HepG2 (cell line): ENCODE measurements around the gene SMIM44. TPM values are rescaled to one million over a fixed set of nuclear protein-coding genes. Genes with fewer than 3 reads are reported as not detected.
A peak's percentile ranks its signal among the peaks of the same experiment; 100 is the strongest.

Experiments
- DNMT3B ChIP-seq: conservative IDR thresholded peaks from 2 replicates; pipeline ENCODE4 v1.6.1; 2016; ENCODE audit warnings: missing biosample characterization, control low read depth
- ETV5 ChIP-seq: IDR thresholded peaks from 2 replicates; pipeline ENCODE4 v1.6.1; 2018; ENCODE audit warnings: missing biosample characterization, missing genetic modification reagents, inconsistent platforms, borderline replicate concordance
- FIP1L1 ChIP-seq: fragments of 200-400 bp; formaldehyde crosslinking; IDR thresholded peaks from 2 replicates; pipeline ENCODE4 v1.6.1; 2018; ENCODE audit warnings: low read depth, mild to moderate bottlenecking, low read length, moderate library complexity, borderline replicate concordance; ENCODE audit not compliant: insufficient read depth
- FOXM1 ChIP-seq: sonication (generic); formaldehyde crosslinking; IDR thresholded peaks from 2 replicates; pipeline ENCODE4 v1.5.0; 2020; ENCODE audit warnings: missing genetic modification reagents
- IRF2 ChIP-seq: IDR thresholded peaks from 2 replicates; pipeline ENCODE4 v1.6.1; 2018; ENCODE audit warnings: missing genetic modification reagents, missing compliant biosample characterization
- IRX3 ChIP-seq: sonication (generic); formaldehyde crosslinking; IDR thresholded peaks from 2 replicates; pipeline ENCODE4 v1.8.1; 2023; ENCODE audit warnings: mild to moderate bottlenecking, low read depth, missing genetic modification reagents, borderline replicate concordance
- MIER3 ChIP-seq: IDR thresholded peaks from 2 replicates; pipeline ENCODE4 v1.6.1; 2016; ENCODE audit warnings: missing compliant biosample characterization, borderline replicate concordance
- NCOA2 ChIP-seq: sonication (generic); formaldehyde crosslinking; IDR thresholded peaks from 2 replicates; pipeline ENCODE4 v1.8.0; 2022; ENCODE audit warnings: inconsistent platforms
- ONECUT2 ChIP-seq: sonication (generic); formaldehyde crosslinking; IDR thresholded peaks from 2 replicates; pipeline ENCODE4 v1.4.0; 2020; ENCODE audit warnings: missing genetic modification reagents
- POLR2G ChIP-seq: fragments of 200-400 bp; formaldehyde crosslinking; IDR thresholded peaks from 2 replicates; pipeline ENCODE4 v1.6.1; 2018; ENCODE audit warnings: mild to moderate bottlenecking, low read depth, low read length, moderate library complexity
- RELA ChIP-seq: sonication (generic); formaldehyde crosslinking; IDR thresholded peaks from 2 replicates; pipeline ENCODE4 v1.4.0; 2020; ENCODE audit warnings: missing genetic modification reagents
- SALL1 ChIP-seq: sonication (generic); formaldehyde crosslinking; IDR thresholded peaks from 2 replicates; pipeline ENCODE4 v1.8.0; 2022; ENCODE audit warnings: mild to moderate bottlenecking, missing genetic modification reagents
- TCF12 ChIP-seq, 2 experiments: fragments of 450-650 bp in 1 of 2; sonication (generic) in 1 of 2; formaldehyde crosslinking in 1 of 2; IDR thresholded peaks; 2 replicates each; pipeline versions ENCODE4 v1.6.1 to v1.8.0; 2017 to 2022; ENCODE audit warnings: antibody characterized with exemption in 1 of 2, mild to moderate bottlenecking in 1 of 2, missing genetic modification reagents in 1 of 2, moderate library complexity in 1 of 2
- TEAD3 ChIP-seq: optimal IDR thresholded peaks from 2 replicates; pipeline ENCODE3; 2016; ENCODE audit warnings: borderline replicate concordance
- ZNF224 ChIP-seq: sonication (generic); formaldehyde crosslinking; IDR thresholded peaks from 2 replicates; pipeline ENCODE4 v1.5.0; 2020; ENCODE audit warnings: mild to moderate bottlenecking, missing genetic modification reagents
- ZNF331 ChIP-seq: sonication (generic); formaldehyde crosslinking; IDR thresholded peaks from 2 replicates; pipeline ENCODE4 v1.4.0; 2020; ENCODE audit warnings: missing genetic modification reagents
- ZNF451 ChIP-seq: sonication (generic); formaldehyde crosslinking; IDR thresholded peaks from 2 replicates; pipeline ENCODE4 v1.5.0; 2020; ENCODE audit warnings: mild to moderate bottlenecking, missing genetic modification reagents
- ZNF564 ChIP-seq: sonication (generic); formaldehyde crosslinking; IDR thresholded peaks from 2 replicates; pipeline ENCODE4 v1.8.1; 2023; ENCODE audit warnings: mild to moderate bottlenecking, missing genetic modification reagents
- ZSCAN21 ChIP-seq: sonication (generic); formaldehyde crosslinking; IDR thresholded peaks from 2 replicates; pipeline ENCODE4 v1.8.0; 2022; ENCODE audit warnings: mild to moderate bottlenecking, missing genetic modification reagents, moderate library complexity, borderline replicate concordance
- polyA plus RNA-seq, 8 experiments: library from polyadenylated mRNA; depleted of rRNA in 3 of 8; stranded (reverse) in 7 of 8; unstranded in 1 of 8; fragments of >200 nt; fragmentation: Illumina TruSeq in 4 of 8; extraction: Trizol in 4 of 8; gene quantifications; 2 replicates each; pipeline versions ENCODE4 v1.2.1 to v1.2.3, GENCODE V29; 2011 to 2016; ENCODE audit warnings: low read depth in 4 of 8, missing spikeins in 1 of 8, mixed read lengths in 1 of 8; ENCODE audit not compliant: insufficient read depth in 1 of 8
- total RNA-seq, 5 experiments: library from RNA; depleted of rRNA; stranded (reverse); fragments of >200 nt; fragmentation: Illumina TruSeq; extraction: Trizol; gene quantifications; 2 replicates each; pipeline ENCODE4 v1.2.3, GENCODE V29; 2016; ENCODE audit warnings: low read depth in 1 of 5
- TF ChIP-seq, protein P1 (sequence below): sonication (generic); formaldehyde crosslinking; IDR thresholded peaks from 2 replicates; pipeline ENCODE4 v1.5.0; 2020; ENCODE audit warnings: missing genetic modification reagents
- TF ChIP-seq, protein P2 (sequence below): sonication (generic); formaldehyde crosslinking; IDR thresholded peaks from 2 replicates; pipeline ENCODE4 v1.5.1; 2020; ENCODE audit warnings: missing genetic modification reagents, mild to moderate bottlenecking, borderline replicate concordance
- TF ChIP-seq, protein P3 (sequence below): sonication (generic); formaldehyde crosslinking; IDR thresholded peaks from 2 replicates; pipeline ENCODE4 v1.8.1; 2022; ENCODE audit warnings: mild to moderate bottlenecking, missing genetic modification reagents
- TF ChIP-seq, protein P4 (sequence below): sonication (generic); formaldehyde crosslinking; IDR thresholded peaks from 2 replicates; pipeline ENCODE4 v1.8.0; 2022; ENCODE audit warnings: mild to moderate bottlenecking, missing genetic modification reagents; ENCODE audit not compliant: insufficient replicate concordance
- TF ChIP-seq, protein P5 (sequence below): sonication (generic); formaldehyde crosslinking; IDR thresholded peaks from 2 replicates; pipeline ENCODE4 v1.8.1; 2023; ENCODE audit warnings: mild to moderate bottlenecking, missing genetic modification reagents

SMIM44 gene
- total and polyA plus RNA-seq, 2 of the 13 experiments (the other 11 are each of a cell fraction or from before 2014, with no cell fraction given), result not detected

DNA sequence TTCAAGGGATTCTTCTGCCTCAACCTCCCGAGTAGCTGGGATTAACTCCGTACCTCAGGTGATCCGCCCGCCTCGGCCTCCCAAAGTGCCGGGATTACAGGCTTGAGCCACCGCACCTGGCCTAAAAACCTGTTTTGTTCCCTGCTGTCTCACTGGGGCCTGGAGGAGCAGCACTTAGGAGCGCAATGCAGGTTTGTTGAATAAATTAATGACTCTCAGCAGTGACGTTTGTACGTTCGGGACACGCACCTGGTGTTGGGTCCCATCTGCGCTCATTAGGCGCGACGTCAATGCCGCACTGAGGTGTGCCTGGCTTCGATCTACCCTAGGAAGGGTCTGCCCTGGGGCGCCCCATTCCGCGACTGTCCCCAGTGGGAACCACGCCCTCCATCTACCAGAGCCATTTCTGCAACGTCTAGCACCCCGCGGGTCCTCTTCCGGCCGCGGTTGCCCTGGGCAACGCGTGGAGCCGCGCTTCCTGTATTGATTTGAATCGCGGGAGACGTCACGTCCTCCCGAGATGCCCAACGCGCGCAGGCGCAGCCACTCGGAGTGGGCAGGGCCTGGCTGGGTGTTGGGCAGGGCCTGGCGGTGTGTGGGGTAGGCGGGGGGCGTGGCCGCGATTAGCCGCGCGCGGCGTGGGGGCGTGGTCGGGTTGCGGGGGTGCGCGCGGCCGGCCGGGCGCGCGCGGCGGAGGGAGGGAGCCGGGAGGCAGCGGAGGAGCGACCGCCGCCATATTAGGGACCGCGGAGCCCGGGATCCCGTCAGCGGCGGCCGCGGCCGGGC lies 22.6 kb upstream of the SMIM44 start, which contains the start of gene FZR1 (continued):
- TF ChIP-seq TCF12 (IDR thresholded peaks at IDR 0.05) (no peak), TCF12 (CRISPR knock-in tag; IDR thresholded peaks at IDR 0.05) (no peak), ETV5 (CRISPR knock-in tag) (peak; percentile 97), NCOA2 (CRISPR knock-in tag) (0 out of 2 replicates have a peak, but pooled peaks have one; percentile 33), ZSCAN21 (peak; percentile 80), SALL1 (peak; percentile 76), ZNF451 (CRISPR knock-in tag) (peak; percentile 27; the same call in 1 of the 2 replicates), DNMT3B (no peak), ZNF224 (no peak), IRX3 (CRISPR knock-in tag) (no peak), MIER3 (CRISPR knock-in tag) (no peak), ZNF331 (CRISPR knock-in tag) (peak; percentile 41; the same call in 1 of the 2 replicates), IRF2 (CRISPR knock-in tag) (peak; percentile 71), POLR2G (peak; percentile 76), FOXM1 (CRISPR knock-in tag) (peak; percentile 100), ZNF564 (CRISPR knock-in tag) (no peak), ONECUT2 (CRISPR knock-in tag) (peak; percentile 99), TEAD3 (CRISPR knock-in tag) (peak; percentile 63), RELA (CRISPR knock-in tag) (no peak), FIP1L1 (no peak)
- TF ChIP-seq, protein P1, sequence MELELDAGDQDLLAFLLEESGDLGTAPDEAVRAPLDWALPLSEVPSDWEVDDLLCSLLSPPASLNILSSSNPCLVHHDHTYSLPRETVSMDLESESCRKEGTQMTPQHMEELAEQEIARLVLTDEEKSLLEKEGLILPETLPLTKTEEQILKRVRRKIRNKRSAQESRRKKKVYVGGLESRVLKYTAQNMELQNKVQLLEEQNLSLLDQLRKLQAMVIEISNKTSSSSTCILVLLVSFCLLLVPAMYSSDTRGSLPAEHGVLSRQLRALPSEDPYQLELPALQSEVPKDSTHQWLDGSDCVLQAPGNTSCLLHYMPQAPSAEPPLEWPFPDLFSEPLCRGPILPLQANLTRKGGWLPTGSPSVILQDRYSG, result no peak
- TF ChIP-seq, protein P2, sequence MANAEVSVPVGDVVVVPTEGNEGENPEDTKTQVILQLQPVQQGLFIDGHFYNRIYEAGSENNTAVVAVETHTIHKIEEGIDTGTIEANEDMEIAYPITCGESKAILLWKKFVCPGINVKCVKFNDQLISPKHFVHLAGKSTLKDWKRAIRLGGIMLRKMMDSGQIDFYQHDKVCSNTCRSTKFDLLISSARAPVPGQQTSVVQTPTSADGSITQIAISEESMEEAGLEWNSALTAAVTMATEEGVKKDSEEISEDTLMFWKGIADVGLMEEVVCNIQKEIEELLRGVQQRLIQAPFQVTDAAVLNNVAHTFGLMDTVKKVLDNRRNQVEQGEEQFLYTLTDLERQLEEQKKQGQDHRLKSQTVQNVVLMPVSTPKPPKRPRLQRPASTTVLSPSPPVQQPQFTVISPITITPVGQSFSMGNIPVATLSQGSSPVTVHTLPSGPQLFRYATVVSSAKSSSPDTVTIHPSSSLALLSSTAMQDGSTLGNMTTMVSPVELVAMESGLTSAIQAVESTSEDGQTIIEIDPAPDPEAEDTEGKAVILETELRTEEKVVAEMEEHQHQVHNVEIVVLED (CRISPR knock-in tag), result peak; percentile 90
- TF ChIP-seq, protein P3, sequence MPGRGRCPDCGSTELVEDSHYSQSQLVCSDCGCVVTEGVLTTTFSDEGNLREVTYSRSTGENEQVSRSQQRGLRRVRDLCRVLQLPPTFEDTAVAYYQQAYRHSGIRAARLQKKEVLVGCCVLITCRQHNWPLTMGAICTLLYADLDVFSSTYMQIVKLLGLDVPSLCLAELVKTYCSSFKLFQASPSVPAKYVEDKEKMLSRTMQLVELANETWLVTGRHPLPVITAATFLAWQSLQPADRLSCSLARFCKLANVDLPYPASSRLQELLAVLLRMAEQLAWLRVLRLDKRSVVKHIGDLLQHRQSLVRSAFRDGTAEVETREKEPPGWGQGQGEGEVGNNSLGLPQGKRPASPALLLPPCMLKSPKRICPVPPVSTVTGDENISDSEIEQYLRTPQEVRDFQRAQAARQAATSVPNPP (CRISPR knock-in tag), result no peak
- TF ChIP-seq, protein P4, sequence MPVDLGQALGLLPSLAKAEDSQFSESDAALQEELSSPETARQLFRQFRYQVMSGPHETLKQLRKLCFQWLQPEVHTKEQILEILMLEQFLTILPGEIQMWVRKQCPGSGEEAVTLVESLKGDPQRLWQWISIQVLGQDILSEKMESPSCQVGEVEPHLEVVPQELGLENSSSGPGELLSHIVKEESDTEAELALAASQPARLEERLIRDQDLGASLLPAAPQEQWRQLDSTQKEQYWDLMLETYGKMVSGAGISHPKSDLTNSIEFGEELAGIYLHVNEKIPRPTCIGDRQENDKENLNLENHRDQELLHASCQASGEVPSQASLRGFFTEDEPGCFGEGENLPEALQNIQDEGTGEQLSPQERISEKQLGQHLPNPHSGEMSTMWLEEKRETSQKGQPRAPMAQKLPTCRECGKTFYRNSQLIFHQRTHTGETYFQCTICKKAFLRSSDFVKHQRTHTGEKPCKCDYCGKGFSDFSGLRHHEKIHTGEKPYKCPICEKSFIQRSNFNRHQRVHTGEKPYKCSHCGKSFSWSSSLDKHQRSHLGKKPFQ, result no peak
- TF ChIP-seq, protein P5, sequence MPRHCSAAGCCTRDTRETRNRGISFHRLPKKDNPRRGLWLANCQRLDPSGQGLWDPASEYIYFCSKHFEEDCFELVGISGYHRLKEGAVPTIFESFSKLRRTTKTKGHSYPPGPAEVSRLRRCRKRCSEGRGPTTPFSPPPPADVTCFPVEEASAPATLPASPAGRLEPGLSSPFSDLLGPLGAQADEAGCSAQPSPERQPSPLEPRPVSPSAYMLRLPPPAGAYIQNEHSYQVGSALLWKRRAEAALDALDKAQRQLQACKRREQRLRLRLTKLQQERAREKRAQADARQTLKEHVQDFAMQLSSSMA (CRISPR knock-in tag), result peak; percentile 63; the same call in 1 of the 2 replicates
